Upper lobe of right lung (tissue), 1 donor: ENCODE data around the gene PPP1R3G. TPM values are rescaled to one million over a fixed set of nuclear protein-coding genes. Genes with fewer than 3 reads are reported as not detected.

Experiments
- ATAC-seq: fragments of 200-7000 bp; cut with Tn5 transposase; one replicate; pipeline ENCODE4 v1.9.1; 2020; ENCODE audit warnings: mild to moderate bottlenecking, moderate library complexity
- DNase-seq: peaks from one replicate; pipeline ENCODE4 v3.0.0-alpha.2; 2020
- H3K27ac ChIP-seq: fragments of 200-600 bp; one replicate; pipeline ENCODE4 v1.8.0; 2022
- H3K27me3 ChIP-seq: fragments of 200-600 bp; one replicate; pipeline ENCODE4 v1.8.0; 2022; ENCODE audit warnings: mild to moderate bottlenecking
- H3K36me3 ChIP-seq: fragments of 200-600 bp; one replicate; pipeline ENCODE4 v1.8.0; 2022
- H3K4me1 ChIP-seq: fragments of 200-600 bp; one replicate; pipeline ENCODE4 v1.8.0; 2022
- H3K4me3 ChIP-seq: fragments of 200-600 bp; one replicate; pipeline ENCODE4 v1.8.0; 2022; ENCODE audit warnings: mild to moderate bottlenecking
- H3K9me3 ChIP-seq: fragments of 200-600 bp; one replicate; pipeline ENCODE4 v1.8.0; 2022
- intact Hi-C: fragments of 100-400 bp; cut with DNase I; formaldehyde crosslinking; loops from one replicate; pipeline ENCODE4 v1.11.0; 2022
- total RNA-seq: library from RNA; stranded (reverse); fragmentation: NEBNext Ultra II Directional; extraction: Animal tissue kit (Norgen Biotek cat#: 25700); gene quantifications from one replicate; pipeline ENCODE4 v1.2.1, GENCODE V29; 2021
- TF ChIP-seq, protein P1 (sequence below): fragments of 200-600 bp; IDR thresholded peaks from one replicate; pipeline ENCODE4 v1.8.0; 2022; ENCODE audit warnings: antibody characterized with exemption
- donor health status: DM: no; HTN: yes; CAD: no; lungs with severe emphysema.

PPP1R3G gene
- total RNA-seq, 1 donor from 2014 or later = 0.46 TPM

DNA sequence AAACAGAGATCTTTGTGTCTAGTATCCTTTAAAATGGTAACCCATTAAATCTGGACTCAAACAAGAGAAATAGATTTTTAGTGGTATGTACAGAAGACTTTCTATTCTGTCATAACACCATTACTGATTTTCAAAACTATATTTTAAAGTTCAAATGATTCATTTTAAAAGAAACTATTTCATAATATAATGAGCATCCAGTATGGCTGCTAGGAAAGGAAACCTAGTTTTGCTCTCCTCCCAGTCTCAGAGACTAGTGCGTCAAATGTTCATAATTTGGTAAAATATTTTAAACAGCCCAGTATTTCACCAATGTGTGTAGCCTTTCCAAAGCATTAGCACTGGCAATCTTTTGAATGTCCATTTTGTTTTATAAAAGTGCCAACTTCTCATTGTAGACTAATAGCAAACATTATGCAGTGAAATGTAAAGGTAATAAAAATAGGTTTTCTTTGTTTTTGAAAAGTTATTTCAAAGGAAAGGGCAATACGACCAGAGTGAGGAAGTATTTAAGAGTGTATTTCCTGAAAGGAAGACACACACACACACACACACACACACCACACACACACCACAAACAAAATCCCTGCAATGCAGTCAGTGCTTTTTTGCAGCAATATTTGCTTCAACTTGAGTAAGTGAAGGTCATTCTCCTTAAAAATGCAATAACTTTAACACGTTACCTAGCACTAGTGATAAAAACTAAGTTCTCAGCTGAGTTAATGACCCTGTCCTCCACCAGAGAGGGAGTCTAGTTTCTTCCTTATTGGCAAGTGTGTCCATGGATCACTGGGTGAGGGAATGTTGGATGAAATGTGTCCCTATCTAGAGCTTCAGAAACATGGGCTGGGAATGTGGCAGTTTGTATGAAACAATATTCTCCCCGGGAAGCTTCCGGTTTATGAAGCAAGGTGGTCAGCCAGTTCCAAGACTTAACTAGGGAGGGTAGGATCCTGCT is 4.6 kb downstream of the PPP1R3G start:
- ATAC-seq (no peak), DNase-seq (no peak)
- TF ChIP-seq, protein P1, sequence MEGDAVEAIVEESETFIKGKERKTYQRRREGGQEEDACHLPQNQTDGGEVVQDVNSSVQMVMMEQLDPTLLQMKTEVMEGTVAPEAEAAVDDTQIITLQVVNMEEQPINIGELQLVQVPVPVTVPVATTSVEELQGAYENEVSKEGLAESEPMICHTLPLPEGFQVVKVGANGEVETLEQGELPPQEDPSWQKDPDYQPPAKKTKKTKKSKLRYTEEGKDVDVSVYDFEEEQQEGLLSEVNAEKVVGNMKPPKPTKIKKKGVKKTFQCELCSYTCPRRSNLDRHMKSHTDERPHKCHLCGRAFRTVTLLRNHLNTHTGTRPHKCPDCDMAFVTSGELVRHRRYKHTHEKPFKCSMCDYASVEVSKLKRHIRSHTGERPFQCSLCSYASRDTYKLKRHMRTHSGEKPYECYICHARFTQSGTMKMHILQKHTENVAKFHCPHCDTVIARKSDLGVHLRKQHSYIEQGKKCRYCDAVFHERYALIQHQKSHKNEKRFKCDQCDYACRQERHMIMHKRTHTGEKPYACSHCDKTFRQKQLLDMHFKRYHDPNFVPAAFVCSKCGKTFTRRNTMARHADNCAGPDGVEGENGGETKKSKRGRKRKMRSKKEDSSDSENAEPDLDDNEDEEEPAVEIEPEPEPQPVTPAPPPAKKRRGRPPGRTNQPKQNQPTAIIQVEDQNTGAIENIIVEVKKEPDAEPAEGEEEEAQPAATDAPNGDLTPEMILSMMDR = no peak
- intact Hi-C loops = no loop called here
- Histone ChIP-seq H3K9me3 (no peaks in the 10 kb centered on the region), H3K27ac (no peak overlapping the region), H3K36me3 (no peaks in the 10 kb centered on the region), H3K27me3 (peaks cover 19% of the 10 kb centered on the region), H3K4me1 (peaks cover 13% of the 10 kb centered on the region), H3K4me3 (no peak overlapping the region)

DNA sequence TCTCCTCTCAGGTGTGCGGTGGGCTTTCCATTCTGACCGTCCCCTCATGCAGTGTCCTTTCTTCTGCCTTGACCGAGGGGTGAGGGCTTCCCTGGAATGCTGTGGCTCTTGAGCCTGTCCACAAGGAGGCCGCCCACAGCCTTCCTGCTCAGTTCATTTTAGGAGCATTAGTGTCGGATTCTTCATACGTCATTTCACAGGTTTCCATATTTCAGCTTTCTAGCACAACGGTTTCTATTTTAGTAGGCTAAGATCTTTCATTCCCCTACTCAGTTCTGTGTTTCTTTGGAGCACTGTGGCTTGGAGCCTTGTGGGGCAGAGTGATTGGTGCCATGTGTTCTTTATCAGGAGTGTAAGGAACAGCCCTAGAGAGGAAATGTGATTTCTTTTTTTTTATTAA is 5.5 kb downstream of the PPP1R3G start:
- TF ChIP-seq, protein P1 = no peak
- peaks cover 13% of the 10 kb centered on the region for H3K27me3 ChIP-seq
- intact Hi-C loops = no loop called here
- H3K4me3 ChIP-seq = no peak overlapping the region
- no peak overlapping the region for H3K27ac ChIP-seq
- H3K9me3 ChIP-seq = no peaks in the 10 kb centered on the region
- no peaks in the 10 kb centered on the region for H3K36me3 ChIP-seq
- H3K4me1 ChIP-seq = peaks cover 9% of the 10 kb centered on the region
- ATAC-seq = no peak
- no peak for DNase-seq

DNA sequence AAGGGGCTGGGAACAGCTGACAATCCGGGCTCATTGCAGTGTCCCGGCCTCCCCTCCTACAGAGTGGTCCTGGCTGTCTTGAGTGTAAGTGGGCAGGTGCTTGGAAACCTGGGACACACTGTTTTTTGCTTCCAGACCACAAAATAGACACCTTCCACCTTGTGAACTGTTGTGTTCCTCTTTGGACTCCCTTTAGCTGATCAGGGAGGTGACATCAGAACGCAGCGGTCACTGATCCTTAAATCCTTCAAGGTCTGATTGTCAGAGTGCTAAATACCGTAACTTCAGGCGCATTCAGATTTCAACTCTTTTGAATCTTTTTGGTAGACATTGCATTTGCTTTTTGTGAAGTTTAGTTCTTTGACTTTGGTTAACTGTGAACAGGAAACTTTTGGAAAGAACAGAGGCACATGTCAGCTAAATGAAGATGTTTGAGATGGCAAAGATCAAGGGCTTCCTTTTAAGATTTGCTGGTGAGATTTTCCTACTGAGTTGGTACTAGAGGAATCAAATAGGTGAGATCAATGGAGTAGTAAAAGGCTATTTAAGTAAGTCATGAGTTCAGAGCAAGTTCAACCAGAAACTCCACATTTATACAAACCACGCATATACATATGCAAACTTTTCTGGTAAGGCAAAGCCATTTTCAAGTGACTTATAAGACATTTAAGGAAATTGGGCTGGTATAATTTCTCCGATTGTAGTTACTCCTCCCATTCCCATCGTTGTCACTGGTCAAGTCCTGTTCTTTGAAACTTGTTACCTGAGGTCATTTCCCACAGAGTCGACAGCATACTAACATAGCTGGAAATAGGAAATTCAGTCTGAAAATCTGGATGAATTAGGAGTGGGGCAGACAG is 6.3 kb downstream of the PPP1R3G start:
- no peak for ATAC-seq
- TF ChIP-seq, protein P1 = no peak
- H3K36me3 ChIP-seq = no peaks in the 10 kb centered on the region
- peaks cover under 1% of the 10 kb centered on the region for H3K4me1 ChIP-seq
- H3K27me3 ChIP-seq = peaks cover 6% of the 10 kb centered on the region
- H3K4me3 ChIP-seq = no peak overlapping the region
- intact Hi-C loops = no loop called here
- DNase-seq = no peak
- H3K9me3 ChIP-seq = no peaks in the 10 kb centered on the region
- no peak overlapping the region for H3K27ac ChIP-seq

DNA sequence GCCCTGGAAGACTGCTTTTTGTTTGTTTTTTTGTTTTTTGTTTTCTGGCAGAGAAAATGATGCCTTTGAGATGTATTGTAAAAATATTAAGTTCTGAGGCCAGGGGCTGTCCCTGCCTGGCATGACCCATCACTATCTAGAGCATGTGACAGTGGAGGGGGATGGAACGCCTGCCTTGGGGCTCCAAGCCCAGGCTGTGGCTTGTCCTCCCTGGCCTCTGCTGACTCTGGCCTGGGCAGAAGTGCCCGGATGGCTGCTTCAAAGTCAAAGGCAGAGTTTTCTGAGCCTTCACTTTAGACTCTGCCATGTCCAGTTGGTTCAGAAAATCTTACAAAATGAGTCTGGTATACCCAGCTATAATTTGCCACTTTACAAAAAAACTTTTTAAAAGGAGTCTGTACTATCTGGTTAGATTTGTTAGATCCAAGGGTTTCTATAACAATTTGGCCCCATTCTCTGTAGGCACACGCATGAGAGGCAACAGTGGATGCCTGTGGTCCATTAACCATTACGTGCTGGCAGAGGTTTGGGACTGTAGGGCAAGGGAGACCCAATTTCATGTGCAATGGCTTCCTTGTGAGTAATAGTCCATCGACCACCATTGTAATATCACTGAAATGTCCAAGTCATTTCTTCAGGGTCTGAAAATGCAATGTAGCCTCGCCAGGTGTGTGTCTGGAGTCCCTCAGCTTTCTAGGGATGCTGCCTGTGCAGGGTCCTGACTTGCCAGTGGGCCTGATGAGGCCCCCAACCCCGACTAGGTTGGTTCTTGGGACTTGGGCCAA is 8.3 kb downstream of the PPP1R3G start:
- Histone ChIP-seq H3K27me3 (no peaks in the 10 kb centered on the region), H3K4me1 (no peaks in the 10 kb centered on the region), H3K4me3 (no peak overlapping the region), H3K27ac (no peak overlapping the region), H3K36me3 (no peaks in the 10 kb centered on the region), H3K9me3 (no peaks in the 10 kb centered on the region)
- ATAC-seq = no peak
- DNase-seq = no peak
- intact Hi-C loops = no loop called here
- TF ChIP-seq, protein P1 = no peak

DNA sequence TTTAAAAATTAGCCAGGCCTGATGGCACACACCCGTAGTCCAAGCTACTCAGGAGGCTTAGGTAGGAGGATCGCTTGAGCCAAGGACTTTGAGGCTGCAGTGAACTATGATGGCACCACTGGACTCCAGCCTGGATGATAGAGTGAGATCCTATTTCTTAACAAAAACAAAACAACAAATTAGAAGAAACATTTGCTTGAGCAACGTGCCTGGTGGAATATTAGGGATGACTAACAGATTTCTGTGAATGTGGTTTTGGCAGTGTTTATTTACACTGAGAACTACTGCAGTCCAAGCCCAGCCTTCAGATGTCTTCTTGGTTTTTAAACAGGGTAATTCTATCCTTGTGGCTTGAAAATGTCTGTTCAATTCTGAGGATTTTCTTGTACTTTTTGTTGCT is 9.2 kb downstream of the PPP1R3G start:
- ATAC-seq (no peak), DNase-seq (no peak)
- no peaks in the 10 kb centered on the region for H3K27me3 ChIP-seq
- no peaks in the 10 kb centered on the region for H3K9me3 ChIP-seq
- no peaks in the 10 kb centered on the region for H3K36me3 ChIP-seq
- intact Hi-C loops = no loop called here
- no peak overlapping the region for H3K4me3 ChIP-seq
- H3K4me1 ChIP-seq = no peaks in the 10 kb centered on the region
- no peak overlapping the region for H3K27ac ChIP-seq
- TF ChIP-seq, protein P1 = no peak
